Gastroesophageal sphincter (tissue), 2 donors: ENCODE data around the gene FOXO1.

Source experiments
- EP300 ChIP-seq: sonication (generic); formaldehyde crosslinking; IDR thresholded peaks from one replicate; pipeline ENCODE4 v1.6.1; 2017; ENCODE audit warnings: antibody characterized with exemption, mild to moderate bottlenecking
- POLR2A ChIP-seq, 2 donors: fragments of 450-650 bp; IDR thresholded peaks; one replicate each; pipeline ENCODE4 v1.6.1; 2017; ENCODE audit warnings: antibody characterized with exemption in 2 of 2, mild to moderate bottlenecking in 2 of 2, moderate library complexity in 1 of 2

DNA sequence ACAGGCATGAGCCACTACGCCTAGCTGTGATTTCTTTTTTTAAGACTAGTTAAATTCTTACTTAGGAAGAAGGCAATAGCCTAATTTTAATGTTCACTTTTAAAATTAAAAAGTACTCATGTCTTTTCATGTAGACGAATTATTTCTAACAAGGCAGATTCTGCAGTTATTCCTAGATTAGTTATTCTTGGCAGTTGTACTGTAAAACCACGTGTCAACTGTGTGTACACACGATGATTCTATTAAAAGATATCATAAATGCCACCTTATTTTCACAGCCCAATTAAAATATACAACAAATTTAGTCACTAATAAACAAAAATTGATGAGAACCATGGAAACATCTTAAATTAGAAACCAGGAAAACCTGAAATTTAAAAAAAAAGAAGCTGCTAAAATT, 10.6 kb upstream of the FOXO1 start:
- TF ChIP-seq POLR2A (IDR thresholded peaks at IDR 0.05) (no peak), EP300 (no peak)
